GM21529 (cell line): Measurements from ENCODE around the gene FAM120AOS.

Source experiments
- ATAC-seq: cut with Tn5 transposase; IDR thresholded peaks from one replicate; pipeline ENCODE4 v1.9.1; 2021; ENCODE audit not compliant: unreplicated experiment

The FAM120AOS gene

GRCh38 chr9:93453047-93453914, at the start of gene FAM120AOS:
Gene FAM120AOS, minus strand, starts transcription at chr9:93453581. Its CDS starts 872 bp downstream, at chr9:93452709.
- ATAC-seq, result peak; percentile 55

DNA sequence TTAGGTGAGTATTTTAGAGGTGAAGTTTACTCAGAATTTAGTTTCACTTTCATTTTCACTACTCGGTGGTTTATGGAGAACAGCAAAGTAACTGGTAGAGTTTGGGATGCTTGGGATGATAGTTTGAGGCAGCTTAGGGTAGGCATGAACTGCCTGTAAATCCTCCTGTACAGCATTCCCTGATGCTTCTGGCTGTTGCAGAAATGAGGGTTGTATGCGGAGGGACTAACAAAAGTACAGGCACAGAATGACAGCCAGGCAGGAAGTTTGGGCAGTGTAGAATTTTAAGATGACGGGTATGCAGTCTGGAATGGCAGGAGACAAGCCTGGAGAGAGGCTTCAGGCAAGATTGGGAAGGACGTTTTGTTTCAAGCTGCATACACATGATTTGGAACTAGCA, 48.0 kb upstream of the FAM120AOS start:
- no peak for ATAC-seq

DNA sequence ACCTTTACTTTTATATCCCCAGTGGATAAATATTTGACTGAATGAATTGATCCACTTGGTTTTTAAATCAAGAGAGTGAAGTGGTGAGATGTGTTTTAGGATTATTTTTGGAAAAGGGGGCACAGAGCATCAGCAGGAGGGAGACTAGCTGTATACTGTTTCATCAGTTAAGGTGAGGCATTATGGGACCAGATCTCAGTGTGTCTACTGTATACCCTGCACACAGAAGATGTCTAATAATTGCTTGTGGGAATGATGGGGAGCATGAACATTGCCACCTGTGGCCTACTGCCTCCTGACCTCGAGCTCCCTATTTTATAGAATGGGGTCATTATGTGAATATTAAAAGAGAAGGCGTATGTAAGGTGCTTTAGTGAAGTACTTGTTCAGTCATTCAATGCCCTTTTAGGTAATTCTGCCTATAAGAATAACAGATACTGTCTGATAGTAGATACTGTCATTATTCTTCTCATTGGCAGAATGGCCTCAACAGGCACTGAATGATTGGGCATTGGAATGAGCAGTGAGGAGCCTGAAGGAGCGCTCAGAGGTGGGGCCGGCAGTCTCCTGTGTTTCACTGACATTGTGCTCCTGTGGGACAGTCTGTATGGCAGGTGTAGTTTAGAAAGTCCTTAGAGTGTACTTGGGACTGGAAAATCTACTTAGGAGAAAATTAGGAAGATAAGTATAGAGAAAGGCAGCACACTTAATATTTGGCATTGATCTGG, 47.4 kb upstream of the FAM120AOS start:
- ATAC-seq, result no peak

DNA sequence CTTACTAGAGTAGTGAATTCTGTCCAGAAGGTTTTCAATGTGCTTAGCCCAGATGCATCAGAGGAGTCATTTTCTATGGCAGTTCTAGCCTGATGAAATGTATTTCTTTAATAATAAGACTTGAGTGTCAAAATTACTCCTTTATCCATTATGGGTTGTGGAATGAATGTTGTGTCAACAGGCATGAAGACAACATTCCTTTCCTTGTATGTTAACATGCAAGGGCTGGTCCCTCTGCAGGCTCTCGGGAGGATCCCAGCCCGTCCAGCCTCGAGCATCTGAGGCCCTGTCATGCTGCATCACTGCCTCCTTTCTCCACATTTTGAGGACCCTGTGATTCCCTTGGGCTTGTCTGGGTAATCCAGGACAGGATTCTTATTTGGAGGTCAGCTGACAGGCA, 42.9 kb upstream of the FAM120AOS start:
- ATAC-seq, result no peak

DNA sequence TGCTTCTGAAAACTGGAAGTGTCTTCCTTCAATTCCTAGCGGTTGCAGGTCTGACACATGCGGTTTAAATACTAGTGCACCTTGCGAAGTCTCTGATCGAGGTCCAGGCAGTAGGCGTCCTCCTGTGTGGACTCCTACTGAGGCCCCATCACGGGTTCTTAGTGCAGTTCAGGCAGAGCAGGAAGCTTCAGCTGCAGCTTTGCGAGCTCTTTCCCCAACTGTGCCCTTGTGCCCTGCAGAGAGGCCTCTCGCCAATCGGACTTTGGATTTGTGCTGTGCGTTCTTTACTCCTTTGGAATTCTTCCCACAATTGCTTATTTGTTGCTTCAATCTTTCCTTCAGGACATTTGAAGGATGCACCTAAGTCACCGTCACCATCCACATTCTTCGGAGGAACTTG, 40.6 kb upstream of the FAM120AOS start:
- no peak for ATAC-seq

- no peak for ATAC-seq
These were observed 38.9 kb upstream of the FAM120AOS start for GRCh38 chr9:93492327-93492726.

GRCh38 chr9:93491593-93492232, 38.3 kb upstream of the FAM120AOS start:
- ATAC-seq, result no peak

DNA sequence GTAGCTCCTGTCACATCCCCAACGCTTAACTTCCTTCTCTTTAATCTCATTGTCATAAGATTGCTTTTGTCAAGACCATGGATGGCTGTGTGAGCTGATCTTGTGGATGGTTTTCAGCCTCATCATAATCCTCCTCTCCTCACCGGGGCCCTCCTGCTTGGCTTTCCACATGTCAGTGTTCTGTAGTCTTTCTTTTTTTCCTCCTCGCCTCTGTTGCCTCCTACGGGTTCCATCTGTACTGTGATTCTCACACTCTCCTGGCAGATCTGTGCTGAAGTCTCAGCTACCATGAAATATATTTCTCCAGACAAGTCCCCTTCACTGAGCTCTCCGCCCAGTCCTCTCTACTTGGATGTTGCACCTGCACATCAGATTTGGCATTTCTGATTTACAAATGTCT, 34.9 kb upstream of the FAM120AOS start:
- ATAC-seq, result no peak

DNA sequence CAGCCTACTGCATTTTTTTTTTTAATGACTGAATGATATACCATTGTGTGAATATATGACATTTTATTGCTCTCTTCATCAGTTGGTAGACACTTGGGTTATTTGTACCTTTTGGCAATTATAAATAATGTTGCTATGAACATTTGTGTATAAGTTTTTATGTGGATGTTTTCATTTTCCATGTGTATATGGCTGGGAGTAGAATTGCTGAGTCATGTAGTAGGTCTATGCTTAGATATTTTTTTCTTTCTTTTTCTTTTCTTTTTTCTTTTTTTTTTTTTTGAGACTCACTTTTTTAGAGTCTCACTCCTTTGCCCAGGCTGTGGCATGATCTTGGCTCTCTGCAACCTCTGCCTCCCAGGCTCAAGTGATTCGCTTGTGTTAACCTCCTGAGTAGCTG, 32.9 kb upstream of the FAM120AOS start:
- ATAC-seq, result no peak

DNA sequence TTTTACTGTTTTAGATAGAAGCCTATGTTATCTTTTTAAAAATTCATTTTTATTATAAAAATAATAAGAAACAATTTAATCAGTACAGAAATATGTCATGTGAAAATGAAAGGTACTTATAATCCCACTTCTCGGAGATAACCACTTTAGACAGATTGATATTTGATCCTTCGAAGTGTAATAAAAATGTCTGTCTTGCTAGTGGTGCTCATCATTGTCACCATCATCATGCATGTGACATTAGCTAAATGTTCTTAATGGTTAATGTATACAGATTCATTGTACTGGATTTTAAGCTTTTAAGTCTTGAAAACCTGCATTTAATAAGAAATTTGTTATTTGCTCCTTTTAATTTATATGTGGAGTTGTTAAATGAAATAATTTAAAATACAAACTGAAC, 30.1 kb upstream of the FAM120AOS start:
- no peak for ATAC-seq

DNA sequence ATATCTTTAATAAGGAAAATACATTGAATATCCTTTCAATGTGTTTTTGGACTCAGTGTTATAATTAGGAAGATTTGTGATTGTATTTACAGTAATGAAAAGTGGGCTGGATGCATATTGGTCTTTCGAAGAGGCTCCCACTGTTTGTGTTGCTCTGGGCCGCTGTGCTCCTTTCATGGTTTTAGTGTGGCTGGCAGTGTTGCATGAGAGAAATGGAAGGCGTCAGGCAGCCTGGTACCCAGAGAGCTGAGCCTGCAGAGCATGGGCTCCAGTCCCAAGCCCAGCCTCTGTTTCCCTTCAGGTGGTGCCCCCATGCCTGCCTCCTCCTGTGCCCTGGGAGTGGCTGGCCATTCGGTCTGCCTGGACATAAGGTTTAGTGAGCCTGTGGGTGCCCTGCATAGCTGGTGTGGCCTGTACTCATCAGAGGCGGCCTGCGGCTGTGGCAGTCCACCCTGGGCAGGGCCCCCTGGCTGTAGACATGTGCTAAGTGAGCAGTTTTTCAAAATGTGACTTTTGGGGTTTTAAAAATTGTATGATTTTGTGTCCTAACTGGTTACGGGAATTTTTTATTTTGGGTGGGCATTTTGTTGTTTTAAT, 27.4 kb upstream of the FAM120AOS start:
- ATAC-seq, result no peak

- no peak for ATAC-seq
These were observed 26.9 kb upstream of the FAM120AOS start for GRCh38 chr9:93480262-93480661.

DNA sequence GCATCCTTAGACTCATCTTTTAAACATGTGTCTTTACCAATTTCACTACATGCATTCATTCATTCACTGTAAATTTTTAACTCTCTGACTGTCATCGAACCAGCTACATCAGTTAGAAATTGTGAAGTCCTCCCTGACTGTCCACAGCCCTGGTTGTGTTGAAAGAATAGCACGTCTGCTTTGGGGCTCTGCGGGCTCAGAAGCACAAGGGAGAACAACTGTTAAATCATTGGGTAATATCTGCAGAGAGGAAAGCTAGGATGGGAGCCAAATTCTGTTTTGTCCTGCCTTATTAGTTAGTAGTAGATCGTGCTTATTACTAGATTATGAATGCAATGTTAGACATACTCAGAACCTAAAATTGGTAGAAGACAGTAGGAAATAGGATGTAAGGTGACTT, 26.3 kb upstream of the FAM120AOS start:
- ATAC-seq, result no peak

- ATAC-seq, result no peak
These were observed 24.0 kb upstream of the FAM120AOS start for GRCh38 chr9:93477397-93477796.

DNA sequence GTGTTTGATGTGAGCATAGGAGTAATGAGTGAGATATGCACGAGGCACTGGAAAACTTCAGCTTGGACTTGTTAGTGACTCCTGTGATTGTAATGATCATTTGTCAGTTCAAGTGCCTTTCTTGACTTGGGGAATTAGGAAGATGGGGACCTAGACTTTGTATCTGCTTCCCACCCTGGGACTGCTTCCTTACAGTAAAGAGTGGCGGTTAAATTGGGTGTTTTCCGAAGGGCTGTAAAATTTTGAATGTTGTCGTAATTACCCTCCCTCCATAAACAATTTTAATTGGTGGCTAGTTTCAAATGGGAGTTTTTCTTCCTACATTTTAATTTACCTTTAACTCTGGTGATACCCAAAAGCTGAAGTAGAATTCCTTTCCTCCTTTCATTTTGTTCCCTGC, 23.5 kb upstream of the FAM120AOS start:
- ATAC-seq, result no peak

DNA sequence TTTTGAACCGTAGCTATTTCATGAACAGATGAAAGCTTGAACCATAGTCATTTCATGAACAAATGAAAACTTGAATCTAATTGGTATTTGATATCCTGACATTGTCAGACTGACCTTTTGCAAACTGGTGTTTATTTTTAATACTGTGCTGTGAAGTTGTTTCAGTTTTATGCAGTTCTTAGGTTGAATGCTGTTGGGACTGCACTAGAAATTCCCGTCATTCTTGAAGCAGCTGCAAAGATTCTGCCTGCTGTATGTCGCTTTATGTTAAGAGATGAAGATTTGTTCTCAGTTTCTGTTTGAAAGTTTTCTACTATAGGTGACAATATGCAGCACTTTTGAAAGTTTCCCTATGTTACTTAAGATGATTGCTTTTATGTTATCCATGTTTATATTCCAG, 22.5 kb upstream of the FAM120AOS start:
- ATAC-seq, result no peak

DNA sequence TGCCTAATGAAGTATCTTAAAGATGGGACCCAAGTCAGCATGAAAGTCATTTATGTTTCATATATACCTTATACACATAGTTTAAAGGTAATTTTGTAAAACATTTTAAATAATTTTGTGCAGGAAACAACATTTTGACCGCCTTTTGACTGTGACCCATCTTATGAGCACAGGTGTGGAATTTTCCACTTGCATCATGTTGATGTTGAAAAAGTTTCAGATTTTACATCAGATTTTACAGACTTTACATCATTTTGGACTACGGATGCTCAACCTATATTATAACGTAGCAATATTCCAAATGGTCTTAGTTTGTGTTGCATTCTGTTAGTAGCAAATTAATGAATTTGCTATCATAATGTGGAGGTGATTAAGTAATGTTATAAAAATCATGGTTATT, 21.7 kb upstream of the FAM120AOS start:
- ATAC-seq, result no peak

DNA sequence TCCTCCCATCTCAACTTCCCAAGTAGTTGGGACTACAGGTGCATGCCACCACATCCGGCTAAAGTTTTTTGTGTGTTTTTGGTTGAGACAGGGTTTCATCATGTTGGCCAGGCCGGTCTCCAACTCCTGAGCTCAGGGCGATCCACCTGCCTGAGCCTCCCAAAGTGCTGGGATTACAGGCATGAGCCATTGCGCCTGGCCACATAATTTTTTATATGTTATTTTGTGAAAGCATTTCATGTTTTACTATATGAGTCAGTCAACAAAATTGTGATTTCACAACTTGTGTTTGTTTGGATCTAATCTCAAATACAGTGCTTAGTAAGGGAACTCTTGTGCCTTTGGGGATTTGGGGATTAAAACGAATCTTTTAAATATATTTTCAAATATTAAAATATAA, 20.0 kb upstream of the FAM120AOS start:
- no peak for ATAC-seq

GRCh38 chr9:93471124-93471523, 17.7 kb upstream of the FAM120AOS start:
- no peak for ATAC-seq

DNA sequence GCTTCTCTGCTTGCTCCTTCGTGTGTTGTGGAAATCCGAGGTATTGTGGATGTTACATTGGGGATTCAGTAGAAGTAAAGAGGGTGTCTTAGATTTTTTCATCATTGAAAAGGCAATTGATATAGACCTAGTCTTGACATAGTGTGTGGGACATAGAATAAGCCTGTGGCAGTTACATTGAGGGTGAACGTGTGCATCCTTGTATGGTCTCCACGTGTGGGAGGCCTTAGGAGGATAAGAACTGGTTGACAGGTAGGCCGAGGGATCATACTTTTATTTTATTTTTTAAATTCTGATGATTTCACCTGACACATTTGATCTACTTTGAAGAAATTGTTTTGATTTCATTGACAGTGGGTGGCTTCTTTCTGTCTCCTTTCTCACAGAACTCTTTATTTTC, 17.0 kb upstream of the FAM120AOS start:
- no peak for ATAC-seq

- ATAC-seq, result no peak
These were observed 15.5 kb upstream of the FAM120AOS start for GRCh38 chr9:93468763-93469456.
